Neural cell (in vitro differentiated cells): Measurements from ENCODE around the gene E2F2. TPM values are rescaled to one million over a fixed set of nuclear protein-coding genes. Genes with fewer than 3 reads are reported as not detected.
"Not testable (repeated sequence)": the region's sequence is repeated elsewhere in the genome, so short reads cannot be mapped to it uniquely, and the experiment has no call there.

Experiments
- H2AFZ ChIP-seq: fragments of 200-600, 300-800 bp; sonication (generic), shearing (Covaris generic); 2 replicates; pipeline ENCODE4 v1.6.0; 2014; ENCODE audit warnings: low read depth, mild to moderate bottlenecking, antibody characterized with exemption, low read length, moderate library complexity
- H3F3A ChIP-seq: fragments of 200-600 bp; shearing (Covaris generic); 2 replicates; pipeline ENCODE4 v1.6.1; 2016; ENCODE audit warnings: mild to moderate bottlenecking, moderate library complexity, mixed read lengths, antibody characterized with exemption, low read length; ENCODE audit not compliant: insufficient read depth, poor library complexity, severe bottlenecking
- H3K27ac ChIP-seq: fragments of 200-600, 300-800 bp; sonication (generic), shearing (Covaris generic); 2 replicates; pipeline ENCODE4 v1.5.1; 2014; ENCODE audit warnings: mild to moderate bottlenecking, low read length, moderate library complexity
- H3K27me3 ChIP-seq: fragments of 300-800, 200-600 bp; sonication (generic), shearing (Covaris generic); 2 replicates; pipeline ENCODE4 v1.6.0; 2014; ENCODE audit warnings: mild to moderate bottlenecking, low read depth, low read length, moderate library complexity; ENCODE audit not compliant: insufficient read depth
- H3K36me3 ChIP-seq: fragments of 300-800, 200-600 bp; sonication (generic), shearing (Covaris generic); 2 replicates; pipeline ENCODE4 v1.5.1; 2014; ENCODE audit warnings: mild to moderate bottlenecking, antibody characterized with exemption, low read length, moderate library complexity; ENCODE audit not compliant: insufficient read depth
- H3K4me2 ChIP-seq: fragments of 300-800, 200-600 bp; sonication (generic), shearing (Covaris generic); 2 replicates; pipeline ENCODE4 v1.6.0; 2014; ENCODE audit warnings: mild to moderate bottlenecking, low read length
- H3K4me3 ChIP-seq: fragments of 300-800, 200-600 bp; sonication (generic), shearing (Covaris generic); 2 replicates; pipeline ENCODE4 v1.5.1; 2014; ENCODE audit warnings: mild to moderate bottlenecking, low read length, moderate library complexity
- H3K79me2 ChIP-seq: fragments of 200-600 bp; shearing (Covaris generic); replicated peaks from 2 replicates; pipeline ENCODE4 v1.6.0; 2014; ENCODE audit warnings: mild to moderate bottlenecking, low read length, moderate library complexity; ENCODE audit not compliant: insufficient read depth
- H3K9ac ChIP-seq: fragments of 300-800, 200-600 bp; sonication (generic), shearing (Covaris generic); 2 replicates; pipeline ENCODE4 v1.6.1; 2016; ENCODE audit warnings: mild to moderate bottlenecking, low read length, mixed read lengths
- H3K9me2 ChIP-seq: fragments of 200-600 bp; shearing (Covaris generic); 2 replicates; pipeline ENCODE4 v1.6.1; 2016; ENCODE audit warnings: mild to moderate bottlenecking, low read length, mixed read lengths; ENCODE audit not compliant: insufficient read depth
- H3K9me3 ChIP-seq: fragments of 200-600, 300-800 bp; sonication (generic), shearing (Covaris generic); 2 replicates; pipeline ENCODE4 v1.6.1; 2016; ENCODE audit warnings: mild to moderate bottlenecking, mixed run types, low read length, moderate library complexity, mixed read lengths
- H4K20me1 ChIP-seq: fragments of 200-600 bp; shearing (Covaris generic); 2 replicates; pipeline ENCODE4 v1.6.1; 2016; ENCODE audit warnings: mild to moderate bottlenecking, mixed run types; ENCODE audit not compliant: insufficient read depth
- EP300 ChIP-seq: fragments of 450-650 bp; conservative IDR thresholded peaks from 2 replicates; pipeline ENCODE4 v1.6.1; 2014; ENCODE audit warnings: antibody characterized with exemption, mild to moderate bottlenecking, moderate library complexity; ENCODE audit not compliant: poor library complexity, severe bottlenecking
- EZH2 ChIP-seq: fragments of 200-600, 300-800 bp; shearing (Covaris generic), sonication (generic); IDR thresholded peaks from 2 replicates; pipeline ENCODE4 v1.6.1; 2014; ENCODE audit warnings: antibody characterized with exemption, low read length, borderline replicate concordance, mild to moderate bottlenecking; ENCODE audit not compliant: insufficient read depth, poor library complexity, severe bottlenecking
- MXI1 ChIP-seq: fragments of 450-650 bp; conservative IDR thresholded peaks from 2 replicates; pipeline ENCODE4 v1.6.1; 2014; ENCODE audit warnings: antibody characterized with exemption, mild to moderate bottlenecking; ENCODE audit not compliant: poor library complexity, severe bottlenecking
- POLR2AphosphoS5 ChIP-seq: IDR thresholded peaks from 2 replicates; pipeline ENCODE4 v1.6.1; 2012
- RAD21 ChIP-seq: fragments of 450-650 bp; conservative IDR thresholded peaks from 2 replicates; pipeline ENCODE4 v1.6.1; 2014; ENCODE audit warnings: antibody characterized with exemption, mild to moderate bottlenecking, moderate library complexity
- REST ChIP-seq: IDR thresholded peaks from 2 replicates; pipeline ENCODE4 v1.6.1; 2012; ENCODE audit warnings: borderline replicate concordance
- SMC3 ChIP-seq: fragments of 450-650 bp; conservative IDR thresholded peaks from 2 replicates; pipeline ENCODE4 v1.6.1; 2014; ENCODE audit warnings: antibody characterized with exemption, mild to moderate bottlenecking, moderate library complexity; ENCODE audit not compliant: poor library complexity
- TAF1 ChIP-seq: IDR thresholded peaks from 2 replicates; pipeline ENCODE4 v1.6.1; 2012; ENCODE audit warnings: low read depth
- polyA plus RNA-seq: library from polyadenylated mRNA; depleted of rRNA; stranded (reverse); fragments of >200 nt; gene quantifications from 2 replicates; pipeline ENCODE4 v1.2.3, GENCODE V29; 2014
- TF ChIP-seq, protein P1 (sequence below): fragments of 450-650 bp; IDR thresholded peaks from 2 replicates; pipeline ENCODE4 v1.5.1; 2014; ENCODE audit warnings: antibody characterized with exemption, mild to moderate bottlenecking, moderate library complexity; ENCODE audit not compliant: poor library complexity, severe bottlenecking

The E2F2 gene
- polyA plus RNA-seq, 1 donor from 2014 or later, result 0.16 TPM

GRCh38 chr1:23505851-23506250 is 25.2 kb downstream of the E2F2 start:
- no peak overlapping the region for H3K4me2 ChIP-seq
- no peaks in the 10 kb centered on the region for H3K9me2 ChIP-seq
- H2AFZ ChIP-seq, result no peak overlapping the region
- no peaks in the 10 kb centered on the region for H3K27me3 ChIP-seq
- H4K20me1 ChIP-seq, result no peaks in the 10 kb centered on the region
- H3F3A ChIP-seq, result no peaks in the 10 kb centered on the region
- H3K79me2 ChIP-seq, result no peaks in the 10 kb centered on the region
- H3K4me3 ChIP-seq, result no peak overlapping the region
- no peak overlapping the region for H3K9ac ChIP-seq
- TF ChIP-seq, protein P1, sequence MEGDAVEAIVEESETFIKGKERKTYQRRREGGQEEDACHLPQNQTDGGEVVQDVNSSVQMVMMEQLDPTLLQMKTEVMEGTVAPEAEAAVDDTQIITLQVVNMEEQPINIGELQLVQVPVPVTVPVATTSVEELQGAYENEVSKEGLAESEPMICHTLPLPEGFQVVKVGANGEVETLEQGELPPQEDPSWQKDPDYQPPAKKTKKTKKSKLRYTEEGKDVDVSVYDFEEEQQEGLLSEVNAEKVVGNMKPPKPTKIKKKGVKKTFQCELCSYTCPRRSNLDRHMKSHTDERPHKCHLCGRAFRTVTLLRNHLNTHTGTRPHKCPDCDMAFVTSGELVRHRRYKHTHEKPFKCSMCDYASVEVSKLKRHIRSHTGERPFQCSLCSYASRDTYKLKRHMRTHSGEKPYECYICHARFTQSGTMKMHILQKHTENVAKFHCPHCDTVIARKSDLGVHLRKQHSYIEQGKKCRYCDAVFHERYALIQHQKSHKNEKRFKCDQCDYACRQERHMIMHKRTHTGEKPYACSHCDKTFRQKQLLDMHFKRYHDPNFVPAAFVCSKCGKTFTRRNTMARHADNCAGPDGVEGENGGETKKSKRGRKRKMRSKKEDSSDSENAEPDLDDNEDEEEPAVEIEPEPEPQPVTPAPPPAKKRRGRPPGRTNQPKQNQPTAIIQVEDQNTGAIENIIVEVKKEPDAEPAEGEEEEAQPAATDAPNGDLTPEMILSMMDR, result no peak
- TF ChIP-seq POLR2AphosphoS5, result no peak
- TF ChIP-seq REST, result no peak
- no peak for TF ChIP-seq MXI1
- no peak for TF ChIP-seq EZH2
- no peak for TF ChIP-seq EP300
- no peak for TF ChIP-seq SMC3
- TF ChIP-seq TAF1, result no peak
- TF ChIP-seq RAD21, result no peak
- no peaks in the 10 kb centered on the region for H3K9me3 ChIP-seq
- no peaks in the 10 kb centered on the region for H3K36me3 ChIP-seq
- no peak overlapping the region for H3K27ac ChIP-seq

- H3K27me3 ChIP-seq, H3K9me2 ChIP-seq, H3K27ac ChIP-seq, H3K9ac ChIP-seq, H3K4me3 ChIP-seq, H4K20me1 ChIP-seq, H2AFZ ChIP-seq, H3K79me2 ChIP-seq, H3F3A ChIP-seq, H3K36me3 ChIP-seq, H3K9me3 ChIP-seq, H3K4me2 ChIP-seq: not testable (repeated sequence)
These were observed 26.9 kb downstream of the E2F2 start for GRCh38 chr1:23504156-23504555.

DNA sequence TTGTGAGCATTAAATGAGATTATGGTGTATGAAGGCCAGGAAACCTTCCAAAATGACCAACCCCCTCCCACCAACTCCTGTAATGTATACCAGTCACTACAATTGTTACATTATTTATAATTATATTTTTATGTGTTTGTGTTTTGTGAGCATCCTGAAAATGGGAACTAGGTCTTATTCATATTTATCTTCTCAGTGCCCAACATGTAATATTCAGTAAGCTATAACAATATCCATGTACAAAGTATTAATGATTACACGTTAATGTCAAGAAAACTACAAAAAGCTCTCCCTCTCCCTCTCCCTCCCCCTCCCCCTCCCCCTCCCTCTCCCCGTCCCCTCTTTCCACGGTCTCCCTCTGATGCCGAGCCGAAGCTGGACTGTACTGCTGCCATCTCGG is 28.1 kb downstream of the E2F2 start:
- H3F3A ChIP-seq, result no peaks in the 10 kb centered on the region
- H3K9me2 ChIP-seq, result no peaks in the 10 kb centered on the region
- no peaks in the 10 kb centered on the region for H4K20me1 ChIP-seq
- H3K79me2 ChIP-seq, result no peaks in the 10 kb centered on the region
- no peaks in the 10 kb centered on the region for H3K36me3 ChIP-seq
- no peak overlapping the region for H2AFZ ChIP-seq
- no peak overlapping the region for H3K4me2 ChIP-seq
- no peak overlapping the region for H3K27ac ChIP-seq
- no peaks in the 10 kb centered on the region for H3K27me3 ChIP-seq
- no peak overlapping the region for H3K9ac ChIP-seq
- H3K9me3 ChIP-seq, result no peaks in the 10 kb centered on the region
- H3K4me3 ChIP-seq, result no peak overlapping the region
- no peak for TF ChIP-seq EP300
- TF ChIP-seq RAD21, result no peak
- TF ChIP-seq, protein P1, result no peak
- no peak for TF ChIP-seq MXI1
- TF ChIP-seq REST, result no peak
- no peak for TF ChIP-seq EZH2
- no peak for TF ChIP-seq SMC3
- TF ChIP-seq TAF1, result no peak
- no peak for TF ChIP-seq POLR2AphosphoS5
